Gastrocnemius medialis (tissue), 4 donors: ENCODE results near the gene MXI1. TPM values are rescaled to one million over a fixed set of nuclear protein-coding genes. Genes with fewer than 3 reads are reported as not detected.

ENCODE experiments used
- ATAC-seq, 2 donors: fragments of 150-250 bp; one replicate each; pipeline ENCODE4 v1.9.1; 2016
- DNase-seq, 2 donors: peaks; one replicate each; pipeline ENCODE4 v3.0.0-alpha.2; 2019
- H3K27ac ChIP-seq, 4 donors: fragments of 200-600 bp; sonication (generic); 1 replicate in 1 of 4; 2 replicates in 3 of 4; pipeline ENCODE4 v1.5.1; 2016 to 2018; ENCODE audit warnings: mild to moderate bottlenecking in 2 of 4, moderate library complexity in 1 of 4
- H3K27me3 ChIP-seq, 3 donors: fragments of 200-600 bp; sonication (generic) in 2 of 3; 1 replicate in 1 of 3; 2 replicates in 2 of 3; pipeline versions ENCODE4 v1.5.1 to v1.6.0; 2016 to 2019; ENCODE audit warnings: mild to moderate bottlenecking in 1 of 3, moderate library complexity in 1 of 3
- H3K36me3 ChIP-seq, 2 donors: fragments of 200-600 bp; sonication (generic) in 1 of 2; one replicate each; pipeline ENCODE4 v1.5.1; 2017 to 2018
- H3K4me1 ChIP-seq, 2 donors: fragments of 200-600 bp; sonication (generic) in 1 of 2; one replicate each; pipeline ENCODE4 v1.5.1; 2016 to 2017; ENCODE audit warnings: mild to moderate bottlenecking in 2 of 2
- H3K4me3 ChIP-seq, 4 donors: fragments of 200-600 bp; sonication (generic) in 3 of 4; 1 replicate in 1 of 4; 2 replicates in 3 of 4; pipeline ENCODE4 v1.5.1; 2016 to 2019; ENCODE audit warnings: mild to moderate bottlenecking in 2 of 4
- H3K9me3 ChIP-seq, 3 donors: fragments of 200-600 bp; sonication (generic) in 2 of 3; 1 replicate in 1 of 3; 2 replicates in 2 of 3; pipeline ENCODE4 v1.5.1; 2016 to 2019
- POLR2A ChIP-seq, 2 donors: fragments of 450-650 bp; IDR thresholded peaks; one replicate each; pipeline ENCODE4 v1.6.1; 2017; ENCODE audit warnings: antibody characterized with exemption in 2 of 2, mild to moderate bottlenecking in 2 of 2, moderate library complexity in 2 of 2
- in situ Hi-C, 4 donors: fragments of 200-750 bp; cut with MboI; loops; one replicate each; pipeline versions ENCODE4 v1.15.0 to v1.8.0; 2017; ENCODE audit warnings: low sequenced_read_pairs in 4 of 4
- intact Hi-C: fragments of 100-400 bp; cut with DNase I; formaldehyde crosslinking; loops from one replicate; pipeline ENCODE4 v1.15.1; 2023; ENCODE audit warnings: low total_unique reads
- total RNA-seq, 4 donors: library from RNA; depleted of rRNA; stranded (reverse); fragments of >200 nt; gene quantifications; one replicate each; pipeline versions ENCODE4 v1.1.0 to v1.2.3, GENCODE V29; 2016
- TF ChIP-seq, protein P1 (sequence below), 5 experiments: fragments of 450-650 bp in 3 of 5; fragments of 200-600 bp in 2 of 5; sonication (generic) in 2 of 5; IDR thresholded peaks in 4 of 5; conservative IDR thresholded peaks in 1 of 5; 1 replicate in 4 of 5; 2 replicates in 1 of 5; pipeline ENCODE4 v1.5.1; 2016 to 2019; ENCODE audit warnings: antibody characterized with exemption in 5 of 5, mild to moderate bottlenecking in 3 of 5, moderate library complexity in 3 of 5

The MXI1 gene
- total RNA-seq, 4 donors from 2014 or later = 35.9 to 67.8 (median 53.9) TPM

DNA sequence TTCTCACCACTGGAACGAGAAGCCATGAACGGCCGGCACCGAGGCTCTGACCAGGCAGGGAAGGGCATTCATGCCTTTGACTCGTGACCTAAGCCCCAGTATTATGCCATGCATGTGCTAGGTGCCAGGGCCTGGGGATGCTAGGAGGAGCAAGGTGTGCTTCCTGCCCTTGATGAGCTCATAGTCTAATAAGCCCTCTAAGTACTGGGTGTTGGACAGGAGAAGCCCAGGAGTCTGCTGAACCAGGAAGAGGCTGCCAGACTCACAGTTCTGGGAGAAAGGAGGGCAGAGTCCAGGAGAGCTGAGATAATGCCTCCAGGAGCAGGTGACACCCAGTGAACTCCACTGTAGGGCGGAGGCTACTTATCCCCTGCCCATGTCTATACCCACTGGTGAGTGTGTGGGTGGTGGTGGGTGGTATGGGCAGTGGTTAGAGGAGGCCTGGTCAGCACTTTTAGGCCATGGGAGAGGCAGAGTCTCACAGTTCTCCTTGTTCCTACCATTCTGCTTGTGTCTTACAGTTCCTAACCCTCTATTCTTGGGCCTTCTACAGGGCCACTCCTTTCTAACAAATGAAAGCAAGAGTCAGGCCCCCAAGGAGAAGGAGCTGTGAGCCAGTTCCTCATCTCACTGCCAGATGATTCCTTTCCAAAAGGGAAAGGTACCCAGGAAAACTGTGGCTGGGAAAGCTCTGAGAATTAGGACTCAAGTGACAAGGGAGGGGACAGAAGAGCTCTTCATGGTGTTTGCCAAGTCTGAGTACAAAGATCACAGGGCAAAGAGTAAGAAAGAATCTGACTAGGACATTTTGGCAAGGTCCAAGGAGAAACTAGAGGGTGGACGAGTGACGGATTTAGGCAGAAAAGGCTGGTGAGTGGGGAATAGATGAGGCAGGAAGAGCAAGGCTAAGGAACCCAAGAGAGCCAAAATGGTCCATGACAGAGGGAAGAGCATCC, 3.6 kb upstream of the MXI1 start:
- DNase-seq = no peak
- Histone ChIP-seq H3K4me3 (no peak overlapping the region), H3K36me3 (no peaks in the 10 kb centered on the region), H3K9me3 (no peaks in the 10 kb centered on the region), H3K27me3 (no peaks in the 10 kb centered on the region), H3K4me1 (peaks cover 0 to 5% of the 10 kb centered on the region in 2 donors), H3K27ac (no peak overlapping the region)
- intact Hi-C loops (no loop called here), in situ Hi-C loops (no loop called here)
- no peak for ATAC-seq
- TF ChIP-seq POLR2A (IDR thresholded peaks at IDR 0.05) = no peak
- TF ChIP-seq, protein P1, sequence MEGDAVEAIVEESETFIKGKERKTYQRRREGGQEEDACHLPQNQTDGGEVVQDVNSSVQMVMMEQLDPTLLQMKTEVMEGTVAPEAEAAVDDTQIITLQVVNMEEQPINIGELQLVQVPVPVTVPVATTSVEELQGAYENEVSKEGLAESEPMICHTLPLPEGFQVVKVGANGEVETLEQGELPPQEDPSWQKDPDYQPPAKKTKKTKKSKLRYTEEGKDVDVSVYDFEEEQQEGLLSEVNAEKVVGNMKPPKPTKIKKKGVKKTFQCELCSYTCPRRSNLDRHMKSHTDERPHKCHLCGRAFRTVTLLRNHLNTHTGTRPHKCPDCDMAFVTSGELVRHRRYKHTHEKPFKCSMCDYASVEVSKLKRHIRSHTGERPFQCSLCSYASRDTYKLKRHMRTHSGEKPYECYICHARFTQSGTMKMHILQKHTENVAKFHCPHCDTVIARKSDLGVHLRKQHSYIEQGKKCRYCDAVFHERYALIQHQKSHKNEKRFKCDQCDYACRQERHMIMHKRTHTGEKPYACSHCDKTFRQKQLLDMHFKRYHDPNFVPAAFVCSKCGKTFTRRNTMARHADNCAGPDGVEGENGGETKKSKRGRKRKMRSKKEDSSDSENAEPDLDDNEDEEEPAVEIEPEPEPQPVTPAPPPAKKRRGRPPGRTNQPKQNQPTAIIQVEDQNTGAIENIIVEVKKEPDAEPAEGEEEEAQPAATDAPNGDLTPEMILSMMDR (IDR thresholded peaks at IDR 0.05 in 4 of 5, conservative IDR thresholded peaks at IDR 0.05 in 1 of 5) = no peak

DNA sequence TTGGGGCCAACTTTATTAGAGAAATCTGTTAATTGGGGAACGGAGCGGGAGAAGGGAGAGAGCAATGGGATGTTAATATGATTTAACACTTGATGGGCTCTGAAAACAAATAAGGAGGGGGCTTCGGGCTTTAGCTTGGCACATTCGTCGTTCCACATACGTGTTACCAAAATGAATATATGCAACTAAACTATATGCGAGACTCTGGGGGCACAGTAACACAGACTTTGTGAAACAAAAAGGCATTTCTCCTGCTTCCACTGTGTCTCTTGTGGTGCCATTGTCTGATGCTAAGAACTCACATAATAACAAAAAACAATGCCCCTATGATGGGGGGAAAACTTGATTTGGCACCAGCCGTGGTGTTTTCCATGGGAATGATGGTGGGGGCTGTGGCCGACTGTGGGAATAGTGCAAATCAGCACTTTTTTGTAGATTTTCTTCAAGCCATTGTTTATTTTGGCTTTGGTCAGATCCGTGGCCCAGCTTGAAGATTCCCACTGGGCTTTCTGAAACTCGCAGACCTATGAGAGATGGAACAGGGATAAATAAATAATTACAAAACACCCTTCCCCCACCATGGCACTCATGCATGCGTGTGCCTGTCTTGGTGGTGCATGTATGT, 2.2 kb upstream of the MXI1 start:
- H3K9me3 ChIP-seq = no peaks in the 10 kb centered on the region
- no peak for ATAC-seq
- peaks cover 0 to 9% of the 10 kb centered on the region in 2 donors for H3K4me1 ChIP-seq
- no peaks in the 10 kb centered on the region for H3K27me3 ChIP-seq
- H3K36me3 ChIP-seq = no peaks in the 10 kb centered on the region
- intact Hi-C loops (loop anchor here (5.0 kb wide), 2 partner anchors 292 to 313 kb away; partner anchors contain the start of gene DUSP5), in situ Hi-C loops (no loop called here)
- H3K4me3 ChIP-seq = no peak overlapping the region
- TF ChIP-seq POLR2A (IDR thresholded peaks at IDR 0.05) = no peak
- TF ChIP-seq, protein P1 (IDR thresholded peaks at IDR 0.05 in 4 of 5, conservative IDR thresholded peaks at IDR 0.05 in 1 of 5) = no peak
- DNase-seq = no peak
- no peak overlapping the region for H3K27ac ChIP-seq

DNA sequence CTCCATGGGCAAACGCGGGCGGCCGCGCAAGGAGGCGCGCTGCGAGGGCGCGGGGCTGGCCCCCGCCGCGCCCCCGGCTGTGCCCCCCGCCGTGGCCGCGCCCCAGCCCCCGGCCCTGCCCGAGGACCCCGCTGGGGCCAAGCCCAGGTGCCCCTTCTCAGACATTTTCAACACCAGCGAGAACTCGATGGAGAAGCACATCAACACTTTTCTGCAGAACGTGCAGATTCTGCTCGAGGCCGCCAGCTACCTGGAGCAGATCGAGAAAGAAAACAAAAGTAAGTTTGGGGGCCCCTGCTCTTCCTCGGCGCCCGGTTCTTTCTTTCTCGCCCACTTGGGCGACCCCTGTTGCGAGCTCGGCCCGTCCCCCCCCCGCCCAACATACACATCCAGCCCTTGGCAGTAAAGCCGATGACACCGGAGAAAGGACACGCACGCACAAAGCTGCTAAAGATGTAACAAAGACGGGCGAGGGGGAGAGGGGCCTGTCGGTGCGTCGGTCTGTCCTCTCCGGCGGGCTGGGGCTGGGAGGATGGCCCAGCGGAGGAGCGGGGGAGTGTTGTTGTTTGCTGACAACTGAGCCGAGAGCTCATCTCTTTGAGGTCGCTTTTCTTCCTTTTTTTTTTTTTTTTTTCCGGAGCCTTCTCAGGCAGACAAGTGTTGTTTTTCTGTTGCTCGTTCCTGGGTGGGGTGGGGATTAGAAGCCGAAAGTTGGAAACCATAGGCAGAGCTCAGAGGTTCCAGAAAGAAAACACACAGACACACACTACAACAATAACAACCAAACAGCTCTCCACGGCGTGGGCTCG, 604 bp downstream of the MXI1 start:
- intact Hi-C loops = loop anchor here (1.0 to 5.0 kb wide), 8 partner anchors 61 to 361 kb away; partner anchors contain the start of genes ADD3 and DUSP5
- no peaks in the 10 kb centered on the region for H3K9me3 ChIP-seq
- DNase-seq (peak in 1 of 2 donors; percentile 10), ATAC-seq (no peak)
- peaks cover 6 to 23% of the 10 kb centered on the region in 2 donors for H3K4me1 ChIP-seq
- H3K27me3 ChIP-seq = no peaks in the 10 kb centered on the region
- H3K36me3 ChIP-seq = no peaks in the 10 kb centered on the region
- in situ Hi-C loops = no loop called here
- TF ChIP-seq POLR2A (IDR thresholded peaks at IDR 0.05) = peak in 1 of 2 donors; percentile 20
- TF ChIP-seq, protein P1 (IDR thresholded peaks at IDR 0.05 in 4 of 5, conservative IDR thresholded peaks at IDR 0.05 in 1 of 5) = no peak
- peak overlapping the region; percentile 76 to 94 (median 84) for H3K4me3 ChIP-seq
- peak overlapping the region; percentile 89 to 98 (median 98) for H3K27ac ChIP-seq
